NCI-H2171 treated with DMSO at 0.1 percent for 48 hours (cell line): Measurements from ENCODE around the gene REP15.
"Not testable (repeated sequence)": the region's sequence is repeated elsewhere in the genome, so short reads cannot be mapped to it uniquely, and the experiment has no call there.

ENCODE experiments used
- DNase-seq: peaks from one replicate; lab custom pipeline; 2025; lab: John Stamatoyannopoulos, UW

REP15 gene, protein sequence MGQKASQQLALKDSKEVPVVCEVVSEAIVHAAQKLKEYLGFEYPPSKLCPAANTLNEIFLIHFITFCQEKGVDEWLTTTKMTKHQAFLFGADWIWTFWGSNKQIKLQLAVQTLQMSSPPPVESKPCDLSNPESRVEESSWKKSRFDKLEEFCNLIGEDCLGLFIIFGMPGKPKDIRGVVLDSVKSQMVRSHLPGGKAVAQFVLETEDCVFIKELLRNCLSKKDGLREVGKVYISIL

DNA sequence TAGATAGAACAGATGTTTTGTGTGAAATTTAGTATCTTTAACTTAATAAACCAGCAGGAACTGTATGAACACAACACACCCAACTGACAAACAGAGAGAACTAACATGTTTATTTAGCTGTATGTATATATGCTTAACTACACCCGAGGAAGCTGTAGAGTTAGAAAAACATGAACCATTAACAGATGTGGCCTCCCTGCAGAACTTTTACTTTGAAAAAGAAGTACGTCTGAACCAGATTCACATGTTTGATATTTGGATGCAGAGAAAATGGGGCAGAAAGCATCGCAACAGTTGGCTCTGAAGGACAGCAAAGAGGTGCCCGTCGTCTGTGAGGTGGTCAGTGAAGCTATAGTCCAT, at the start of gene REP15:
Gene REP15, plus strand, starts transcription at position 155 of the 360 bp plus-strand sequence. Its CDS starts 116 bp downstream, at position 271.
- no peak for DNase-seq

DNA sequence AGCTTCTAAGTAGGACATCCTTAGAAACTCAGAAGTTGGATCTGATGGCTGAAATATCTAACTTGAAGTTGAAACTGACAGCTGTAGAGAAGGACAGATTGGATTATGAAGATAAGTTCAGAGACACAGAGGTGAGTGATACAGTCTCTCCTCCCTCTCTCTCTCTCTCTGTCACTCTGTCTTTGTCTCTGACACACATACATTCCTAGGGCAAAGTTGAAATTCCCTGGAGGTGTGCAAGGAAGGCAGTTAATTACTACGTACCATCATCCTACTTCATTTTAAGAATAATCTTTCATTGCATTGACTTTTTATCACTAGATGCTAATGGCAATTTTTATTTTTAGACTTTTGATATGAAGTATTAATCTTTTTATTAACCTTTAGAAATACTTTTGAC, 46.2 kb upstream of the REP15 start:
- no peak for DNase-seq

DNA sequence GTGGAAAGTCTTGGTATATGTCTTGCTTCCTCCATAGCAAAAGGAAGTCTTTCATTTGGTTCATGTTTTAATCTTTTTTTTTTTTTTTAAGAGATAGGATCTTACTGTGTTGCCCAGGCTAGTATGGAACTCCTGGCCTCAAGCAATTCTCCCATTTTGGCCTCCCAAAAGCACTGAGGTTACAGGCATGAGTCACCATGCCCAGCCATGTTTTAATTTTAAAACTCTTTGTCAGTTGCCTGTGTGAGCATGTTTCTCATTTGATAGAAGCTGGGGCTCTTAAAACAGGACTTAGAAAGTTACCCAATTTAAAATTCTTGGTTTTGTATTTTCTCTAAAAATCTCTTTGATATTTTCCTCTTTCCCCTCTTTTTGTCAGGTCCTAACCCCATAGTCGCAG, 45.0 kb upstream of the REP15 start:
- no peak for DNase-seq

DNA sequence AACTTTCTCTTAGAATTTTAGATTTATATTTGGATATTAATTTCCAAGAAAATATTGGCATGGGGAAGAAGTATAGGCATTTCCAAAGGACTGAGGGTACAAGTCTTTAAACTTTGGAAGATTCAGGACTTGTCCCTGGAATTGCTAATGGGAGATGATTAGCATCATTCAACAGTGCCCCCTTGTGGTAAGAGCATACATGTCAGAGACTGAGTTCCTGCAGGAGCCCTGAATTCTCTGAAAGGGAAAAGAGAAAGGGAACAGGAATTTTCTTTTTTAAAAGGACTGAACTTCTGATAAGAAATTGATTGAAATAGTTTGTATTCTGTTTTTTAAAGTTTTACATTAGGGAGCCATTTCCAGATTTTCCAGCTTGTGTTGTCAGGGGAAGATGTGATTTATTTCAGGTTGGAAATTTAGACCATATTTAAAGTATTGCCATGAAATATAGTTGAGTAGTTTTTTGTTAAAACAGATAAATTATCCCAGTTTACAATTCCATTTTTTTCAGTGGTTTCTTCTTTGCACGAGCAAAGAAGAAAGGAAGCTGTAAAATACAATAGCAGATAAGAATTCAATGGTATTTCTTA, 44.0 kb upstream of the REP15 start:
- peak; percentile 98 for DNase-seq

DNA sequence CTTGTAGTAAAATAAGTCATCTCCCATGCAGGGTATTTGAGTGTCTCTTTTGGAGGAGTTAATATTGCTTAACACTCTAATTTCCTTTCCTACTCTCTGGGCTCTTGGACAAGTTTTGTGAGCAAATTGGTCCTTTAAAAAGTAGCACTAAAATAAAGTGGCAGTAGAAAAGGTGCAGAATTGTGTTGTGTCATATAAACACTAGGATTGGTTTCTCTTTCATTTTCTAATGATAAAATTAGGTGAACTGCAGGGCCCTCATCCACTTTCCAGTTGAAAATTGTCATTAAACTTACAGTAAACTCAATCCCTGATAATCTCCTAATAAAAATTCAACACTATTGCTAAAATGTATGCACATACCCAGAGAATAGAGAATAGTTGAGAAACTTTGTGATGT, 42.6 kb upstream of the REP15 start:
- DNase-seq, result no peak

DNA sequence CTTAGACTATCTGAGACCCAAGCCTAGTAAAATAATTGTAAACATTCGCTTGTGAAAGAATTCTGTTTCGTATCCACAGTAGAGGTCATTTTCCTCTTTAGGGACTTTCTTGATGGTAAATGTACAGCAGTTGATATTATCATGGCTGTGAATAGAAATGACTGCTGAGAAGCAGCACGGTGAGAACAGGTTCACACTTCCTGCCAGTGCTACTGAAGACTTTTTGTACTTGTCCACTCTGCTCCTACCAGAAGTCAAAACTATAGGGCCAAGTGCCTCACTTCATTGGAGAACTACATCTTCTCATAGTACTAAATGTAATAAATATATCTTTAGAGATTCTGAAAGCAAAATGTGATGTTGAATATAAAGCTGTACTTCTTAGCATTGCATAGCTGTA, 40.8 kb upstream of the REP15 start:
- not testable (repeated sequence) for DNase-seq

DNA sequence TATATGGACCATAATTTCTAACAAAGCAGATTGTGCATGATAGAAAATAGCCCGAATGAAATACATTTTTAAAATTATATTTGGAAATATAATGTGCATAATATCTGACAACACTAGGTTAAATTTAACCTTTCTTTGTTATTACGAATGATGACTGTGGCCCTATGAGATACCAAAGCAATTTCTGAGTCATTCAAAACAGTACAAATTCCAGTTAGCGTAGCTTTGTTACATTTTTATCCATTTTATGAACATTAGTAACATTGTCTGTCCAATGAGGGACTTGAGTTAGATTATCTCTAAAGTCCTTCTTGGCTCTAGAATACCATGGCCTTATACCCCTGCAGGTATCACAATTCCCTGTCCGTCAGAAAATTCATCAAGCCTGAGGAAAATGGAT, 39.0 kb upstream of the REP15 start:
- DNase-seq, result no peak

DNA sequence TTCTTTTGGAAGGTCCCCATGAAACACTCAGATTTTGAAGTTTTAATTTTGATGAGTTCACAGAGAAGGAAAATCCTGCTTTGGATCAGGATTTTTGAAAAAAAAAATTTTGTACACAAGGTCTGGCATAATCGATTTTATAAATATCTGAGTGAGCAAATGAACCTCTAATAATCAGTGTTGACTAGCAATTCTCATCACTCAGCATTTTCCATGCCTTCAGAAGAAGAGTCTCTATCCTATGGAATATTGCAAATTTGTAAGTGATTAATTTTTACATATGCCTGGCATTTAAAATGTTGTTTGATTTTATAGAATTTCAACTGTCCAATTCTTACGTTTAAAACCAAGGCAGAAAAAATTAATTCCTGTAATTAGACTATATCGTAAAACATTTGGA, 30.5 kb upstream of the REP15 start:
- no peak for DNase-seq

DNA sequence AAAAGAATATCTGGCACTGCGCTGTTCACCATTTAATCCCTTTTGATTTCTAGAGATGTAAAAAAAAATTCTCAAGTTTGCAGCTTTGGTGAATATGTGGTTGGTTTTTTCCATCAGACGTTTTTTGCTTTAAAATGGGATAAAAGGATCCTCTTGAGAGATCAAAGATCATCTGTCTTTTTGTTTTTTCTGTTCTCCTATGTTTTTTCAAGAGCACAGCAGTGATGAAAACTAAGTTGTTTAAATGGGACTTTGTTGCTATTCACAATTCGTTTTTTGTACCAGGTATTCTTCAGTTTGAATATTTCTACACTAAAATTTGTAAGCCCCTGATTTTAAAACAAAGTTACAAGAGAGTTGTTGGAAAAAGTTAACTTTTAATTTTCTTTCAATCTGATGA, 29.7 kb upstream of the REP15 start:
- DNase-seq, result no peak

DNA sequence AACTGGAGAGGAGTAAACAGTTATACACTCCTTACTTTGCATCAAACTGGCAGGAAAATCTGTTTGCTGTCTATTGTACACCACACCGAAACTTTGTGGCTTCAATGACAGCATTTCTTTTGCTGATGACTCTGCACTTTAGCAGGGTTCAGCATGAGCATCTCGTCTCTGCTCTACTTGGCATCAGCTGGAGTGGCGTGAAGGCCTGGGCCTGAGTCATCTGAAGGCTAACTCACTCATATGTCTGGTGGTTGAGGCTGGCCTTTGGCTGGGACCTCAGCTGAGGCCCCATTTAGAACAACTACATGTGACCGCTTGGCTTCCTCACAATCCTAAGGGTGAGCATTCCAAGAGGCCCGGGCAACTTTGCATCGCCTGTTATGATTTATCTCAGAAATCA, 28.7 kb upstream of the REP15 start:
- no peak for DNase-seq

DNA sequence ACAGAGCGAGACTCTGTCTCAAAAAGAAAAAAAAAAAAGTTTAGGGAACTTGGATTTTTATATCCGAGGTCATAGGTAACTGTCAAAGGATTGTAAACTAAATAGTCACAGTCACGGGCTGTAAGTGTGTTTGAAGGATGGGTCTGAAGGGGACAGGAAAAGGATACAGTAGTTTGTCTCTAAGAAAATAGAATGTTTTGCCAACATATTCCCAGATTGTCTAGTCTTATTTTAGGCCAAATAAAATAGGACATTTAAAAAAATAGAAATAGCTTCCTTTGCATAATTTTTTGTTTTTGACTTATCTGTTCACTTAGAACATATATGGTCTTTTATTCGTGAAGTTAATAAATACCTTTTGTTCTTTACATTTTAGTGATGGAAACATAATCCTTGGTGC, 24.2 kb upstream of the REP15 start:
- DNase-seq, result no peak

DNA sequence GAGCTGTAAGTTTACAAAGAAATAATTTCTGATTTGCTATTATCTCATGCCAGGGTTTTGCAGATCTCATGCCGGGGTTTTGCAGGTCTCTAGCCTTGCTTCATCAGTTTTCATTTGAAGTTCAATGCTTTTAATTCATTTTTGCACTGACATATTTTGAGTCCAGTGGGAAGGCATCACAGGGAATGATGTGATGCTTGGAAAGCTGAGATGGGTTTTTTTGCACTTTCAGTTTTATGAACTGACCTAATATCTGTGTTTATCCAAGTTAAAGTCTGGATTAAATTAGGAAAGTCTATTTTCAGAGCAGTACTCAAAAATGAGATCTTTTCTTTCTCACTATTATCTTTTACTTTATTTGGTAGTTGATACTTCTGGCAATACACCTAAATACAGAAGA, 23.6 kb upstream of the REP15 start:
- no peak for DNase-seq

DNA sequence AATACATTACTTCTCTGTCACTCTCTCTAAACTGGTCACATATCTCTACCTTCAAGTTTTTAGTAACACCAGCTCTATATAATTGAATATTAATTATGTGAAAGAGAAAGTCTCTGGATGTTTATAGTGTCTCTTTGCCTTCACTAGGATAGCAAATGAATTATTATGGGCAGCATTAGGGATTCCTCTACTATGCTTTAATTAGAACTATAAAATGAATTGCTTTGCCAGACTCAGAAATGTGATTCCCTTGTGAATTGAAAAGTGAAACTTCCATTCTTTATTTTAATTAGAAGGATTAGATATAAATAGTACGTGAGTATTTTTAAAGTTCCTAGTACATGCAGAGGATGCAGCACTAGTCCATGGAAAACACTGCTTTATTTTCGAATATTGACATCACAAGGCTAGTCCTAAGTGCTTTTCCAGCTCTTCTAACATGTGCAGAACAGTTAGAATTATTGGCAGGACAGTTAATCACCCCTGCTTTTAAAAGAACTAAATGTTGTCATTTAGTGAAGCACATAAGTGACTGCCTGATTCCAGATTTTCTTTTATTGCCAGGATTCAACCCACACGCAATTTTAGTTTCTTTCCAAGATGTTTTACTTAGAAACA, 23.0 kb upstream of the REP15 start:
- no peak for DNase-seq

DNA sequence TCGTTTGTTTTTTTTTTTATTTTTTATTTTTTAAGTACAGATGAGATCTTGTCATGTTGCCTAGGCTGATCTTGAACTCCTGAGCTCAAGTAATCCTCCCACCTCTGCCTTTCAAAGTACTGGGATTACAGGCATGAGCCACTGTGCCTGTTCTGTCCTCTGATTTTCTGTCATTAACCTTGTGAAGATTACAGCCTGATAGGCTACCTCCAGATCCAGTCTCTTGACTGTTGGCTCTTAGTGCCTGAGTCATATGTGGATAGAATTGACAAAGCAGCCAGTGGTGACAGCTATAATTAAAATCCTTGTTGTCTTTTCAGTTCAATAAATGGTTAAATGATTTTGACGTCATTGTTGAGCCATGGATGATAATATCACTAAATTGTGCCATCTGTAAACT, 21.3 kb upstream of the REP15 start:
- DNase-seq, result no peak

DNA sequence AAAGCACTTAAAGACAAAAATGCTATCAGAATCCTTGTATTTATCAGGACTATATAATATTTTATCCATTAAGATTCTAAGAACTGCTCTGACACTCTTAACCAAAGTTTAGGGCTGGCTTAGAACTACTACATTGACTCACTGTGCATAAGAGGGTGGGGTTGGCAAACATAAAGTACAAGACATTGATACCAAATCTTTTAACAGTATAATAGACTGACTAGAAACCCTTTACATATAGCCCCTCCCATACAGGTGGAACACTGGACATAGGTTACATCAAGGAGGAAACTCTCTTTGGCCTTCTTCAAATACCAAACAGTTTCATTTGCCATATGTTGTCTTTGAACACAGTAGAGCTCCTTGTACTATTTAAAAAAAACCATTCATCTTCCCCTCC, 15.6 kb upstream of the REP15 start:
- DNase-seq, result no peak

DNA sequence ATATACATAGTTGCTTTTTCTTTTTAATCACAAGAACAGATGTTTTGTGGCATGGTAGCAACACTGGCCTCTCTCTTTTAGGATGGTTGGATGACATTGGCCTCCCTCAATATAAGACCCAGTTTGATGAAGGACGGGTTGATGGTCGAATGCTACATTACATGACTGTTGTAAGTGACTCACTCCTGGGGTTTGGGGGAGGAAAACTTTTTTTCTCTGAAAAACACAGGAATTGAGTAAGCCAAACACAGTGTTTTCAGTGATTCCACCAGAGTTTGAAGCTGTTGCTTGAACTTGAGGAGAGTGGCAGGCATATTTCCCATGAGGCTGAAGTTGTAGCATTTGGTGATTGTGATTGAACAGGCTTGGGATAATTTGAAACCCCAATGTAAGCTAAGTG, 13.7 kb upstream of the REP15 start:
- DNase-seq, result no peak

DNA sequence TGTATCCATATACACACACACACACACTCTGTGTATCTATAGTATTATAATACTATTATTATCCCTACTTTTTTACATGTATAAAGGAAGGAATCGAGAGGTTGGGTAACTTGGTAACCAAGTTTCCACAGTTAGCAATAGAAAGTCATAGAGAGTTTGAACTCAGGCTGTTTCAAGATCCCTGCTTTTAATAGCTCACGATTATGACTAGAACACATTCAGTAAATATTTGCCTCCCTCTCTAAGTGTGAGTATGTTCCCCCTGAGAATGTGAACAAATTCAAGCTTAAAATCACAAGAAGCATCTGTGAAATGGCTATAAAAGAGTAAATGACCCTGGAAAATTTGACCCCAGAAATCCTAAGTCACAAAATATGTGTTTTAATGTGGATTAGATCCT, 11.0 kb upstream of the REP15 start:
- no peak for DNase-seq

DNA sequence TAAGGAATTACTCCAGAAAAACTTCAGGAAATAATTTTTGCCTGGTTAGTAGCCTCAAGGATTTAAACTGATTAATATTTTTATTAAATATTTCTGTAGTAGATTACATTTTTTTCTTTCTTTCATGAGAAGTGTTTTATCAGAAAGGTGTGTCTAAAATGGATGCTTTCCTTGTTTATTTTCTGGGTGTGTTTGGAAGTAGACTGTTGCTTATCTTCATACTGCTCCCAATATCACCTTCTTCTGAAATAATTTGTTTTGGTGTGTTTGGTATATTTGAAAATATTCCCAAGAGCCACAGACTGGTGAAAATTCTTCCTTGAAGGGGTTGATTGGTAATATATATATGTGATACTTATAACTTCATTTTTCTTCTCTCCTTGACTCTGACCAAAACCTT, 10.1 kb upstream of the REP15 start:
- DNase-seq, result no peak

DNA sequence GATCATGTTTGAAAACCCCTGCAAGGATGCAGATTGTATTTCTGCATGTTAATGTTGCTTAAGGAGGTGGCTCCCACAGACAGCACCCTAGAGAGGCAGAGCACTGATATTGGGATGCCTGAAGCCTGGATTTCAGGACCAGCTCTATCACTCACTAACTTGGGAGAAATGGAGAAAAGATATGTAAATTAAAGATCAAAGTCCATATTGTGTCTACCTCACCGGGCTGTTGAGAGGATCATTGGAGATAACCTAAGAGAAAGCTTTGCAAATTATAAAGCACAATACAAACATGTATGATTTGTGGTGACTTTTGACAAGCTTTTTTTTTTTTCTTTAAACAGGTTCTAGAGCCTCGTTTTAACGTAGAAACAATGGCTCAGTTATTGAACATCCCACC, 7.6 kb upstream of the REP15 start:
- no peak for DNase-seq

DNA sequence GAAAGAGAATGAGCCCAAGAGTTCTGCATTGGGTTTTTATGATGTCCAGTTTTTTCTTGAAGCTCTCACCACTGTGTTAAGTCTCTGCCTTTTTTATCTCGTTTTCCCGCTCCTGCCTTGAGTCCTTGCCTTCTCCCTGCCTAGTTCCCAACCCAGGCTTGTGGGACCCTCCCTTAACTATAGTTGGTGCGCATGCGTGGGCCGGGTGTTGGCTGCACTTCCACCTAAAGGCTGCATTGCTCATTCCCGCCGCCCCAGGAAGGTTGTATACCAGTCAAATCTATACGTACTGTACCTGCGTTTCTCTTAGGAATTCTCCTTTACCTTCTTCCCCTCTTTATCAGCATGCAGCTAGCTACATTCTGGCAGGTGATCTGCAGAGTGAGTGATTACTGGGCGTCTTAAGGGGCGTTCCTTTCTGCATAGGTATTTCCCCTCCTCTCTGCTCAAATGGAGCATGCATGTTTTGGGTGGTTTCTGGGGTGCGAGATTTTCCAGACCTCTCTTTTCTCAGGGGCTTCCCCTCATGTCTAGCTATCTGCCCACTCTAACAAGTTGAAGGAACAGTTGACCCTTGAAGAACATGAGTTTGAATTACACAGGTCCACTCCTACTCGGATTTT, 6.6 kb upstream of the REP15 start:
- DNase-seq, result no peak

DNA sequence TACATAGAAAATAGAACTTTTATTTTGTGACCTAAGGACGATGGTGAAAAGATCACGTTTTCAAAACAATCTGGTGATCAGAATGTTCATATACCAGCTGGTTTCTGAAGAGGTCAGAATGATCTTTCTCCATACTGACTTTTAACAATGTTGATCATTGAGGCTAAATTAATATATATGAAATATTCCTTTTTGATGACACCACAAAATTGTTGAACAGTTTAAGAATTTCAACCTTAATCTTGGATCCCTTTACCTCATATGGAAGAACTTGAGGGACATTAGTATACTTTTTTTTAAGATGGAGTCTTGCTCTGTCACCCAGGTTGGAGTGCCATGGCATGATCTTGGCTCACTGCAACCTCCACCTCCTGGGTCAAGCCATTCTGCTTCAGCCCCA, 2.8 kb upstream of the REP15 start:
- DNase-seq, result no peak

DNA sequence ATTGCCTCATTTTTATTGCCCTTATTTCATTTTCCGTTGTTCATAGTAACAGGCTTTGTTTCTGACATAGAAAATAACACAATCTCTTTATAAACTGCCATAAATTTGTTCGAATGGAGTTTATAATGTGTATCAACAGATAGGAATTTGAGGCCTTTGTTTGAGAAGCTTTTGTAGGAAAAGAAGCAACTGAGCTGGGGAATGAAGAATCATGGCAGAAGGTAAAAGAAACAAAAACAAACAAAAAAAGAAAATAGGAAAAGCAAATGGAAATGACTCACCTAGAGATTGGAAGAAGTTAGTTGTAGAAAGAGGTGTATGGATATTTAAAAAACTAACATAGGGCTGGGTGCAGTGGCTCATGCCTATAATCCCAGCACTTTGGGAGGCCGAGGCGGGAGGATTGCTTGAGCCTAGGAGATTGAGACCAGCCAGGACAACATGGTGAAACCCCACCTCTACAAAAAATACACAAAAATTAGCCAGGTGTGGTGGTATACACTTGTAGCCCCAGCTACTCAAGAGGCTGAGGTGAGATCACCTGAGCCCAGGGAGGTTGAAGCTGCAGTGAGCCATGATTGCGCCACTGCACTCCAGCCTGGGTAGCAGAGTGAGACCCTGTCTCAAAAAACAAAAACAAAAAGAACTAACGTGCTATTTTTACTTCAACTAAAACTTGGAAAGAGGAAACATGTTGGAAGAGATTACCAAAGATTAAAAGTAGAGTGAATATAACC, 523 bp upstream of the REP15 start:
- DNase-seq, result no peak
